OCI-LY3 (cell line): Measurements from ENCODE around the gene KLC3.

Source experiments
- H2AFZ ChIP-seq: fragments of 200-600, 300-600 bp; shearing (Covaris generic); 2 replicates; pipeline ENCODE4 v1.6.0; 2014; ENCODE audit warnings: antibody characterized with exemption, low read depth, low read length
- H3K27ac ChIP-seq: fragments of 200-600, 300-600 bp; sonication (generic); 2 replicates; pipeline ENCODE4 v1.5.1; 2014; ENCODE audit warnings: mild to moderate bottlenecking, low read length, moderate library complexity, mixed read lengths
- H3K27me3 ChIP-seq: fragments of 200-600, 300-600 bp; sonication (generic); 2 replicates; pipeline ENCODE4 v1.6.1; 2014; ENCODE audit warnings: low read depth, low read length, mixed read lengths
- H3K36me3 ChIP-seq: fragments of 200-600, 300-600 bp; sonication (generic); replicated peaks from 2 replicates; pipeline ENCODE3; 2014; ENCODE audit warnings: low read depth, low read length, mixed read lengths
- H3K4me1 ChIP-seq: fragments of 300-600, 200-600 bp; sonication (generic); 2 replicates; pipeline ENCODE4 v1.6.1; 2014; ENCODE audit warnings: low read length, mixed read lengths
- H3K4me2 ChIP-seq: fragments of 200-600, 300-600 bp; sonication (generic); 2 replicates; pipeline ENCODE4 v1.6.1; 2014; ENCODE audit warnings: low read length, mixed read lengths
- H3K4me3 ChIP-seq: fragments of 300-600, 200-600 bp; sonication (generic); 2 replicates; pipeline ENCODE4 v1.5.1; 2014; ENCODE audit warnings: antibody characterized with exemption, mild to moderate bottlenecking, low read length, moderate library complexity
- H3K79me2 ChIP-seq: fragments of 300-600, 200-600 bp; shearing (Covaris generic); 2 replicates; pipeline ENCODE4 v1.6.1; 2014; ENCODE audit warnings: mild to moderate bottlenecking, low read length, mixed read lengths
- H3K9ac ChIP-seq: fragments of 300-600, 200-600 bp; shearing (Covaris generic); 2 replicates; pipeline ENCODE4 v1.6.0; 2014; ENCODE audit warnings: mild to moderate bottlenecking, low read length, moderate library complexity
- H3K9me3 ChIP-seq: fragments of 200-600, 300-600 bp; shearing (Covaris generic); 2 replicates; pipeline ENCODE4 v1.6.1; 2014; ENCODE audit warnings: low read length, mixed read lengths; ENCODE audit not compliant: insufficient read depth
- H4K20me1 ChIP-seq: fragments of 200-600, 300-600 bp; sonication (generic); 2 replicates; pipeline ENCODE4 v1.6.1; 2016; ENCODE audit warnings: low read length, mixed read lengths; ENCODE audit not compliant: insufficient read depth
- EZH2phosphoT487 ChIP-seq: fragments of 200-600 bp; shearing (Covaris generic); IDR thresholded peaks from 2 replicates; pipeline ENCODE4 v1.6.1; 2018; ENCODE audit warnings: antibody characterized with exemption, mixed run types, low read depth
- TF ChIP-seq, protein P1 (sequence below): fragments of 200-600, 300-600 bp; sonication (generic); IDR thresholded peaks from 2 replicates; pipeline ENCODE4 v1.5.1; 2014; ENCODE audit warnings: antibody characterized with exemption, low read length, low read depth

KLC3 gene

DNA sequence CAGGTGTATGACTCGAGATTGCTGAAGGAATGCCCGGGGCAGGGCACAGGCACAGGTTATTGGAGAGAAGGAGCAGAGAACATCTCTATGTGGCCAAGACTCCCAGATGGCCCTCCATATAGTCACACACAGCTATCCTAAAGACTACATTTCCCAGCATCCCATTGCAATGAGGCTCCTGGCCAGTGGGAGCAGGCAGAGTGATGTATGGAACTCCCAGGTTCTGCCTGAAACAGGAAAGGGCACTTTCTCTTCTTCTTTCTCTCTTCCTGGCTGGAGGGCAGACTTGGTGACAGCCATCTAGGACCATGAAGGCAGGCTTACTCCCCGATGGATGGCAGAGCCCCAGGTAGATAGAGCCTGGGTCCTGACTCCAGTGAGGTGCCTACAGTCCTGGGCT is 50.8 kb downstream of the KLC3 start:
- Histone ChIP-seq H3K27ac (no peak overlapping the region), H3K79me2 (no peaks in the 10 kb centered on the region), H3K36me3 (no peaks in the 10 kb centered on the region), H3K9me3 (no peaks in the 10 kb centered on the region), H3K4me3 (no peak overlapping the region), H3K27me3 (no peaks in the 10 kb centered on the region), H3K4me2 (no peak overlapping the region), H2AFZ (no peak overlapping the region), H3K4me1 (peaks cover 7% of the 10 kb centered on the region; the same call in 1 of the 2 replicates), H3K9ac (no peak overlapping the region), H4K20me1 (no peaks in the 10 kb centered on the region)
- no peak for TF ChIP-seq EZH2phosphoT487
- TF ChIP-seq, protein P1, sequence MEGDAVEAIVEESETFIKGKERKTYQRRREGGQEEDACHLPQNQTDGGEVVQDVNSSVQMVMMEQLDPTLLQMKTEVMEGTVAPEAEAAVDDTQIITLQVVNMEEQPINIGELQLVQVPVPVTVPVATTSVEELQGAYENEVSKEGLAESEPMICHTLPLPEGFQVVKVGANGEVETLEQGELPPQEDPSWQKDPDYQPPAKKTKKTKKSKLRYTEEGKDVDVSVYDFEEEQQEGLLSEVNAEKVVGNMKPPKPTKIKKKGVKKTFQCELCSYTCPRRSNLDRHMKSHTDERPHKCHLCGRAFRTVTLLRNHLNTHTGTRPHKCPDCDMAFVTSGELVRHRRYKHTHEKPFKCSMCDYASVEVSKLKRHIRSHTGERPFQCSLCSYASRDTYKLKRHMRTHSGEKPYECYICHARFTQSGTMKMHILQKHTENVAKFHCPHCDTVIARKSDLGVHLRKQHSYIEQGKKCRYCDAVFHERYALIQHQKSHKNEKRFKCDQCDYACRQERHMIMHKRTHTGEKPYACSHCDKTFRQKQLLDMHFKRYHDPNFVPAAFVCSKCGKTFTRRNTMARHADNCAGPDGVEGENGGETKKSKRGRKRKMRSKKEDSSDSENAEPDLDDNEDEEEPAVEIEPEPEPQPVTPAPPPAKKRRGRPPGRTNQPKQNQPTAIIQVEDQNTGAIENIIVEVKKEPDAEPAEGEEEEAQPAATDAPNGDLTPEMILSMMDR, result no peak

DNA sequence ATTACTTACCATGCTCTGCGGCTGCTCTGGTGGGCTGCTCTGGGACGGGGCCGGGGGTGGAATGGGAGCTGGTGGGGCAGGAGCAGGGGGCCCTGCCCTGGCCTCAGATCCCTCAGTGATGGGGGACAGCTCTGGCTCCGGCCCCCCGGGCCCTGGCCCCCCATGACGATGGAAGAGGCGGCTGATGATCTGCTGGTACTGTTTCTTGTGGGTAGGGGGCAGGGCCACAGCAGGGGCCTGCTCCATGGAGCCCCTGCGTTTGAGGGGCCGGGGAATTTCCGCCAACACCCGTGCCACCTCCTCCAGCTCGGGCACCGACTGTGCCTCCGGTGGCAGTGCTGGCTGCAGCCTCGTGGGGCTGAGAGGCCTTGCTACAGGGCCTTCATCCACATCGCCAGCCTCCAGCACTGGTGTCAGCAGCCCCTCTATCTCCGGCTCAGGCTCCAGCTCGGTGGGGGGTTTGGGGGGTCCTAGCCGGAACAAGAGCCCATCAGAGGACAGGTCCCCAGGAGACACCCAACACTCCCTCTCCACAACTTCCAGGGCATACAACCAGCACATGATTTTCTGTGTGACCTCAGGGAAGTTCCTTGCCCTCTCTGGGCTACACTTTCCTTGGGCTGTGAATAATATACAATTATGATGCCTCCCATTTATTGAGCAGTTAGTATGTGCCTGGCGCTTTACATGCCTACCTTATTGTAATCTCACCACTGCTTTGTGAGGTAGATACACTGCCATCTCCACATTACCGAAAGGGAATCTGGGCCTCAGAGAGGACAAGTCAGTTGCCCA is 51.5 kb downstream of the KLC3 start:
- no peak overlapping the region for H3K27ac ChIP-seq
- no peaks in the 10 kb centered on the region for H3K79me2 ChIP-seq

DNA sequence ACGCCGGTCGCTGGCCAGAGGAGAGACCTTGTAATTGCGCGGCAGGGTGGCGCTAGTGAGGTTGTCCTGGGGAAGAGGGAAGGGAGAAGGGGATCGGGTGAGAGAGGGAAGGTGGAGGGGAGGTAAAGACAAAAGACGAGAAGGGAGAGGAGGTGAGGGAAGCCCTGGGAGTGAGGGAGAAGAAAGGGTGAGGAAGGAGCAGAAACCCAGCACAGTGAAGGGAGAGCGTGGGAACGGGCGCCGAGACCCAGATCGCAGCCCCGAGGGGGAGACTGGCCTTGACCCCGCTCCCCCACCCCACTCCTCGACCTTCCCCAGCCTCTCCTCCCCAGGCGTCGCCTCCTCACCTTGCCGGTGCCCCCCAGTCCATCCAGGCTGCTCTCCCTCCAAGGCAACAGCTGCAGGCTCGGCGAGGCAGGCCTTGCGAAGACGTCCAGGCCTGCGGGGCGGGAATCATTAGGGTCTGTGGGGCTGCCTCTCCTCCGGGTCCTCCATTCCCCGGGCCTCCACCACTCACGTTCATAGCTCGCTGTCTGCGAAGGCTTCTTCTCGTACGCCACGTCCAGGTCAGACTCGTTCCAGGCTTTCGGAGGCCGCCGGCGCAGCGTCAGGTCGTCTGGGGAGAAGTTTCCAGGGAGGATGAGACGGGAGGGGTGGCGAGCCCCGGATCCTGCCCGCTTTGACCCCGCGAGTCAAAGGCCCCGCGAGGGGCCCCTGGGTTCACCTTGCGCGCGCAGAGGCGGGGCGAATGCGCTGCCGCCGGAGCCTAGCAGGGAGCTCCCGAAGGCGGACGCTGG is 55.5 kb downstream of the KLC3 start:
- no peak overlapping the region for H3K4me2 ChIP-seq
- H3K36me3 ChIP-seq, result no peaks in the 10 kb centered on the region
- TF ChIP-seq, protein P1, result no peak
- TF ChIP-seq EZH2phosphoT487, result no peak
- peaks cover 7% of the 10 kb centered on the region; the same call in 1 of the 2 replicates for H3K4me1 ChIP-seq
- H4K20me1 ChIP-seq, result no peaks in the 10 kb centered on the region
- H3K9ac ChIP-seq, result no peak overlapping the region
- no peaks in the 10 kb centered on the region for H3K79me2 ChIP-seq
- no peak overlapping the region for H3K4me3 ChIP-seq
- no peak overlapping the region for H2AFZ ChIP-seq
- H3K9me3 ChIP-seq, result no peaks in the 10 kb centered on the region
- no peak overlapping the region for H3K27ac ChIP-seq
- no peaks in the 10 kb centered on the region for H3K27me3 ChIP-seq

More for the DNA sequence above, 51.5 kb downstream of the KLC3 start:
- no peak overlapping the region for H3K4me2 ChIP-seq
- H3K27me3 ChIP-seq, result no peaks in the 10 kb centered on the region
- peaks cover 7% of the 10 kb centered on the region; the same call in 1 of the 2 replicates for H3K4me1 ChIP-seq
- no peak overlapping the region for H3K9ac ChIP-seq
- no peak overlapping the region for H2AFZ ChIP-seq
- no peaks in the 10 kb centered on the region for H4K20me1 ChIP-seq
- no peak overlapping the region for H3K4me3 ChIP-seq
- TF ChIP-seq EZH2phosphoT487, result no peak
- TF ChIP-seq, protein P1, result no peak
- no peaks in the 10 kb centered on the region for H3K9me3 ChIP-seq
- no peaks in the 10 kb centered on the region for H3K36me3 ChIP-seq

DNA sequence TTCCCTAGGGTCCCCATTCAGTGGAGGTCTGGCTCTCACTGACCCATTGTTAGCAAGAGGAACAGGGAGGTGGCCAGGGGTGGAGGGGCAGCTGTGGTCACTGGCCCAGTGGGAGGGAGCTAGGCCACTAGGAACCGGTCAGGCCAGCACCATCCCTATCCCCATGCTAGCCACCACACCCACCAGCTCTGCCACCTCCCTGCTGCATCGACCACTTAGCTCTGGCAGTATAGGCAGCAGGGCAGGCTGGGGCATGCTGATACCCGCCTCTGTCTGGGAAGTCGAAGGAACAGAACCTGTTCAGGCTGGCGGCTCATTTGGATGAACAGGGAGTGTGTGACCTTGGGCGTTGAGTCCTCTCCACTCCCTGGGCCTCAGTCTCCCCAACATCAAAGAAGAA is 59.6 kb downstream of the KLC3 start:
- H2AFZ ChIP-seq, result no peak overlapping the region
- no peak overlapping the region for H3K9ac ChIP-seq
- no peak overlapping the region for H3K4me2 ChIP-seq
- H3K9me3 ChIP-seq, result no peaks in the 10 kb centered on the region
- no peaks in the 10 kb centered on the region for H4K20me1 ChIP-seq
- TF ChIP-seq EZH2phosphoT487, result no peak
- TF ChIP-seq, protein P1, result no peak
- H3K79me2 ChIP-seq, result no peaks in the 10 kb centered on the region
- H3K27ac ChIP-seq, result no peak overlapping the region
- H3K4me1 ChIP-seq, result peaks cover 28% of the 10 kb centered on the region
- H3K27me3 ChIP-seq, result peaks cover 22% of the 10 kb centered on the region
- H3K36me3 ChIP-seq, result no peaks in the 10 kb centered on the region
- H3K4me3 ChIP-seq, result no peak overlapping the region
